Parathyroid adenoma (tissue), 2 donors: Measurements from ENCODE around the gene SLC25A21.
A peak's percentile ranks its signal among the peaks of the same experiment; 100 is the strongest.
"Not testable (repeated sequence)": the region's sequence is repeated elsewhere in the genome, so short reads cannot be mapped to it uniquely, and the experiment has no call there.

Experiments used
- H2AFZ ChIP-seq: fragments of 300-600 bp; sonication (generic); one replicate; pipeline ENCODE4 v1.7.0; 2017; ENCODE audit warnings: antibody characterized with exemption, mild to moderate bottlenecking
- H3K27ac ChIP-seq: fragments of 300-600 bp; sonication (generic); one replicate; pipeline ENCODE4 v1.7.0; 2017
- H3K27me3 ChIP-seq: fragments of 300-600 bp; sonication (generic); one replicate; pipeline ENCODE4 v1.7.0; 2017; ENCODE audit warnings: low read length; ENCODE audit not compliant: control insufficient read depth, insufficient read depth
- H3K36me3 ChIP-seq: fragments of 300-600 bp; sonication (generic); one replicate; pipeline ENCODE4 v1.7.0; 2017; ENCODE audit warnings: low read length; ENCODE audit not compliant: control insufficient read depth, insufficient read depth
- H3K4me1 ChIP-seq: fragments of 300-600 bp; sonication (generic); one replicate; pipeline ENCODE4 v1.7.0; 2017; ENCODE audit warnings: control low read depth
- H3K4me2 ChIP-seq: fragments of 300-600 bp; sonication (generic); one replicate; pipeline ENCODE4 v1.7.0; 2017; ENCODE audit warnings: low read length
- H3K4me3 ChIP-seq: fragments of 300-600 bp; sonication (generic); one replicate; pipeline ENCODE4 v1.7.0; 2017; ENCODE audit warnings: low read depth, low read length
- H3K79me2 ChIP-seq: fragments of 300-600 bp; sonication (generic); one replicate; pipeline ENCODE4 v1.7.0; 2017; ENCODE audit warnings: control low read depth
- H3K9ac ChIP-seq: fragments of 300-600 bp; sonication (generic); one replicate; pipeline ENCODE4 v1.7.0; 2017; ENCODE audit warnings: mild to moderate bottlenecking
- H3K9me3 ChIP-seq: fragments of 300-600 bp; sonication (generic); one replicate; pipeline ENCODE4 v1.7.0; 2017; ENCODE audit warnings: low read length; ENCODE audit not compliant: control insufficient read depth
- CTCF ChIP-seq: fragments of 300-600 bp; sonication (generic); IDR thresholded peaks from one replicate; pipeline ENCODE4 v1.7.0; 2017; ENCODE audit warnings: antibody characterized with exemption, mild to moderate bottlenecking
- donor health status: primary hyperparathyroidism.

Gene SLC25A21

GRCh38 chr14:36713960-36714703, 458.3 kb downstream of the SLC25A21 start:
- Histone ChIP-seq H3K27me3 (no peaks in the 10 kb centered on the region), H3K4me3 (no peak overlapping the region), H3K9ac (no peak overlapping the region), H2AFZ (no peak overlapping the region), H3K9me3 (no peaks in the 10 kb centered on the region), H3K4me1 (no peaks in the 10 kb centered on the region), H3K4me2 (no peak overlapping the region), H3K36me3 (no peaks in the 10 kb centered on the region), H3K27ac (no peak overlapping the region), H3K79me2 (no peaks in the 10 kb centered on the region)
- TF ChIP-seq CTCF = no peak

- Histone ChIP-seq H3K4me2 (no peak overlapping the region), H3K4me3 (no peak overlapping the region), H3K36me3 (no peaks in the 10 kb centered on the region), H3K9ac (no peak overlapping the region), H3K27ac (no peak overlapping the region), H3K27me3 (no peaks in the 10 kb centered on the region), H3K9me3 (no peaks in the 10 kb centered on the region), H3K79me2 (no peaks in the 10 kb centered on the region), H2AFZ (no peak overlapping the region), H3K4me1 (no peaks in the 10 kb centered on the region)
- TF ChIP-seq CTCF = no peak
Measured at GRCh38 chr14:36707570-36707969, 464.8 kb downstream of the SLC25A21 start.

GRCh38 chr14:36702474-36702873, 469.9 kb downstream of the SLC25A21 start:
- H3K4me2 ChIP-seq = no peak overlapping the region
- H3K4me3 ChIP-seq = no peak overlapping the region
- H3K9me3 ChIP-seq = no peaks in the 10 kb centered on the region
- no peaks in the 10 kb centered on the region for H3K27me3 ChIP-seq
- no peak overlapping the region for H2AFZ ChIP-seq
- no peak overlapping the region for H3K27ac ChIP-seq
- no peak overlapping the region for H3K9ac ChIP-seq
- no peaks in the 10 kb centered on the region for H3K36me3 ChIP-seq
- no peaks in the 10 kb centered on the region for H3K79me2 ChIP-seq
- TF ChIP-seq CTCF = no peak
- no peaks in the 10 kb centered on the region for H3K4me1 ChIP-seq

- Histone ChIP-seq H3K79me2 (no peaks in the 10 kb centered on the region), H3K27ac (no peak overlapping the region), H3K27me3 (no peaks in the 10 kb centered on the region), H3K9me3 (no peaks in the 10 kb centered on the region), H3K36me3 (no peaks in the 10 kb centered on the region), H2AFZ (no peak overlapping the region), H3K9ac (no peak overlapping the region), H3K4me2 (peak overlapping the region; percentile 20), H3K4me3 (peak overlapping the region; percentile 17), H3K4me1 (no peaks in the 10 kb centered on the region)
- no peak for TF ChIP-seq CTCF
Measured at GRCh38 chr14:36701132-36701531, 471.3 kb downstream of the SLC25A21 start.

- Histone ChIP-seq H2AFZ (no peak overlapping the region), H3K9me3 (no peaks in the 10 kb centered on the region), H3K4me3 (no peak overlapping the region), H3K9ac (no peak overlapping the region), H3K27ac (no peak overlapping the region), H3K79me2 (no peaks in the 10 kb centered on the region), H3K36me3 (no peaks in the 10 kb centered on the region), H3K4me1 (no peaks in the 10 kb centered on the region), H3K27me3 (no peaks in the 10 kb centered on the region), H3K4me2 (no peak overlapping the region)
- TF ChIP-seq CTCF = no peak
Measured at GRCh38 chr14:36700651-36701050, 471.8 kb downstream of the SLC25A21 start.

GRCh38 chr14:36699420-36699819, 473.0 kb downstream of the SLC25A21 start:
- H3K79me2 ChIP-seq, H3K27ac ChIP-seq, H2AFZ ChIP-seq, H3K4me3 ChIP-seq, H3K4me2 ChIP-seq, H3K36me3 ChIP-seq, H3K9ac ChIP-seq, H3K27me3 ChIP-seq, H3K9me3 ChIP-seq, H3K4me1 ChIP-seq: not testable (repeated sequence)
